Activated CD8-positive, alpha-beta memory T cell treated with anti-CD3 and anti-CD28 coated beads, Interleukin-2, amount 50 U/mL, for 48 hours (primary cell): ENCODE data around the gene PFDN5.
"Not testable (repeated sequence)": the region's sequence is repeated elsewhere in the genome, so short reads cannot be mapped to it uniquely, and the experiment has no call there.

ENCODE experiments used
- DNase-seq: peaks from one replicate; pipeline ENCODE4 v3.0.0-alpha.2; 2020

PFDN5 gene

GRCh38 chr12:53287741-53288216 lies 7.6 kb upstream of the PFDN5 start:
- peak; percentile 64 for DNase-seq

GRCh38 chr12:53288322-53288721 lies 7.0 kb upstream of the PFDN5 start:
- DNase-seq: no peak

- DNase-seq: no peak
These were observed 5.5 kb upstream of the PFDN5 start for GRCh38 chr12:53289891-53290290.

GRCh38 chr12:53290661-53291060 lies 4.7 kb upstream of the PFDN5 start:
- DNase-seq: no peak

- no peak for DNase-seq
These were observed 2.9 kb upstream of the PFDN5 start for GRCh38 chr12:53292426-53292825.

- no peak for DNase-seq
These were observed 513 bp downstream of the PFDN5 start for GRCh38 chr12:53295891-53296219.

GRCh38 chr12:53297106-53297505 lies 1.8 kb downstream of the PFDN5 start:
- DNase-seq: not testable (repeated sequence)

GRCh38 chr12:53298164-53298563 lies 2.8 kb downstream of the PFDN5 start:
- DNase-seq: no peak

GRCh38 chr12:53299101-53299453 lies 3.7 kb downstream of the PFDN5 start:
- no peak for DNase-seq

GRCh38 chr12:53299454-53300180 lies 4.3 kb downstream of the PFDN5 start, which contains the start of gene MYG1:
TSS of gene MYG1 (plus strand) at chr12:53299695. CDS start at chr12:53299738, 43 bp downstream.
- DNase-seq: peak; percentile 90

GRCh38 chr12:53300187-53300586 lies 4.8 kb downstream of the PFDN5 start:
- no peak for DNase-seq

GRCh38 chr12:53302903-53303302 lies 7.6 kb downstream of the PFDN5 start:
- DNase-seq: no peak

GRCh38 chr12:53306826-53307225 lies 11.5 kb downstream of the PFDN5 start:
- no peak for DNase-seq

- DNase-seq: no peak
These were observed 12.9 kb downstream of the PFDN5 start for GRCh38 chr12:53308276-53308675.

GRCh38 chr12:53313996-53314395 lies 18.7 kb downstream of the PFDN5 start:
- DNase-seq: no peak

- no peak for DNase-seq
These were observed 25.2 kb downstream of the PFDN5 start for GRCh38 chr12:53320352-53321195.

GRCh38 chr12:53324113-53324778 lies 28.9 kb downstream of the PFDN5 start:
- peak; percentile 83 for DNase-seq

GRCh38 chr12:53324779-53325510 lies 29.6 kb downstream of the PFDN5 start:
- peak; percentile 92 for DNase-seq

- peak; percentile 73 for DNase-seq
These were observed 30.2 kb downstream of the PFDN5 start for GRCh38 chr12:53325511-53326061.

- DNase-seq: no peak
These were observed 31.3 kb downstream of the PFDN5 start for GRCh38 chr12:53326460-53327185.

- no peak for DNase-seq
These were observed 32.2 kb downstream of the PFDN5 start for GRCh38 chr12:53327435-53328042.
